Naive thymus-derived CD4-positive, alpha-beta T cell (primary cell): ENCODE results near the gene ERI3. TPM values are rescaled to one million over a fixed set of nuclear protein-coding genes. Genes with fewer than 3 reads are reported as not detected.
A peak's percentile ranks its signal among the peaks of the same experiment; 100 is the strongest.

Experiments used
- ATAC-seq: fragments of 150-1000 bp; cut with Tn5 transposase; 2 replicates; pipeline ENCODE4 v1.10.0; 2021; ENCODE audit warnings: mild to moderate bottlenecking, moderate library complexity
- CTCF ChIA-PET: fragments of 350-600 bp; sonication (Branson Sonifier 250); formaldehyde crosslinking; loops from one replicate; lab custom pipeline; 2021; ENCODE audit warnings: antibody characterized with exemption; lab: Charles Lee
- POLR2A ChIA-PET: fragments of 350-600 bp; sonication (Branson Sonifier 250); formaldehyde crosslinking; loops from one replicate; lab custom pipeline; 2021; ENCODE audit warnings: antibody characterized with exemption, inconsistent platforms; lab: Charles Lee
- DNase-seq, 9 donors: peaks; one replicate each; pipeline versions ENCODE4 v3.0.0 to v3.0.0-alpha.2; 2020 to 2022; ENCODE audit warnings: mixed read lengths in 1 of 9
- H3K27ac ChIP-seq: one replicate; pipeline ENCODE4 v1.7.0; 2013; ENCODE audit warnings: mild to moderate bottlenecking, low read depth, low read length, moderate library complexity
- H3K27me3 ChIP-seq, 2 donors: one replicate each; pipeline ENCODE4 v1.7.0; 2013; ENCODE audit warnings: low read length in 2 of 2, mild to moderate bottlenecking in 2 of 2, moderate library complexity in 2 of 2; ENCODE audit not compliant: control insufficient read depth in 2 of 2, insufficient read depth in 2 of 2
- H3K36me3 ChIP-seq, 3 experiments: 1 replicate in 2 of 3; 2 replicates in 1 of 3; pipeline ENCODE4 v1.7.0; 2013; ENCODE audit warnings: low read length in 3 of 3, mild to moderate bottlenecking in 3 of 3, moderate library complexity in 1 of 3; ENCODE audit not compliant: insufficient read depth in 3 of 3, control insufficient read depth in 2 of 3
- H3K4me1 ChIP-seq, 2 donors: one replicate each; pipeline ENCODE4 v1.7.0; 2013; ENCODE audit warnings: low read length in 2 of 2, mild to moderate bottlenecking in 2 of 2, moderate library complexity in 1 of 2; ENCODE audit not compliant: control insufficient read depth in 2 of 2, insufficient read depth in 2 of 2
- H3K4me3 ChIP-seq: 2 replicates; pipeline ENCODE4 v1.7.0; 2013; ENCODE audit warnings: mild to moderate bottlenecking, low read length
- H3K9me3 ChIP-seq, 3 experiments: 1 replicate in 2 of 3; 2 replicates in 1 of 3; pipeline ENCODE4 v1.7.0; 2013; ENCODE audit warnings: low read length in 3 of 3; ENCODE audit not compliant: control insufficient read depth in 2 of 3
- H3K27ac Mint-ChIP-seq, 9 donors: one replicate each; pipeline ENCODE4 v1.8.0; 2020 to 2022; ENCODE audit warnings: mixed read lengths in 9 of 9, mild to moderate bottlenecking in 8 of 9, moderate library complexity in 5 of 9, inconsistent platforms in 2 of 9
- H3K27me3 Mint-ChIP-seq, 5 donors: one replicate each; pipeline ENCODE4 v1.8.0; 2021 to 2022; ENCODE audit warnings: mixed read lengths in 5 of 5, mild to moderate bottlenecking in 1 of 5
- H3K36me3 Mint-ChIP-seq, 5 donors: one replicate each; pipeline ENCODE4 v1.8.0; 2020 to 2022; ENCODE audit warnings: mixed read lengths in 5 of 5, mild to moderate bottlenecking in 3 of 5, inconsistent platforms in 1 of 5
- H3K4me1 Mint-ChIP-seq, 7 donors: one replicate each; pipeline ENCODE4 v1.8.0; 2020 to 2022; ENCODE audit warnings: mixed read lengths in 7 of 7, mild to moderate bottlenecking in 3 of 7, inconsistent platforms in 1 of 7
- H3K4me3 Mint-ChIP-seq, 10 donors: one replicate each; pipeline ENCODE4 v1.8.0; 2020 to 2022; ENCODE audit warnings: mild to moderate bottlenecking in 10 of 10, mixed read lengths in 10 of 10, moderate library complexity in 6 of 10, inconsistent platforms in 2 of 10
- H3K9me3 Mint-ChIP-seq, 11 donors: one replicate each; pipeline ENCODE4 v1.8.0; 2020 to 2022; ENCODE audit warnings: mixed read lengths in 11 of 11, mild to moderate bottlenecking in 4 of 11, inconsistent platforms in 1 of 11, moderate library complexity in 1 of 11
- intact Hi-C, 2 donors: fragments of 100-400 bp; cut with micrococcal nuclease; formaldehyde crosslinking; loops; one replicate each; pipeline ENCODE4 v1.15.1; 2023
- polyA plus RNA-seq, 2 donors: library from polyadenylated mRNA; unstranded; fragments of 300-500 nt; fragmentation: Illumina TruSeq; gene quantifications; one replicate each; pipeline ENCODE4 v1.2.3, GENCODE V29; 2021
- total RNA-seq, 6 experiments: library from RNA in 5 of 6; stranded (reverse) in 5 of 6; gene quantifications; 1 replicate in 5 of 6; 2 replicates in 1 of 6; pipeline ENCODE4 v1.2.3 and lab custom pipeline; 2021 to 2026

The ERI3 gene
- total and polyA plus RNA-seq, 7 experiments from 2014 or later, result 28.7 to 40.4 (median 36.2) TPM

GRCh38 chr1:44361478-44361877 is 6.4 kb upstream of the ERI3 start:
- Mint-ChIP-seq H3K36me3 (no peaks in the 10 kb centered on the region), H3K4me1 (no peaks in the 10 kb centered on the region), H3K9me3 (no peaks in the 10 kb centered on the region), H3K27ac (peak overlapping the region in 1 of 9 donors; percentile 38), H3K27me3 (peaks cover 0 to 3% (median 0%) of the 10 kb centered on the region in 5 donors), H3K4me3 (no peak overlapping the region)
- ATAC-seq (no peak), DNase-seq (no peak)
- ChIA-PET CTCF (interaction anchor here (0.6 kb wide), 1 partner anchor 92 kb away, joined by 4 read pairs; no protein-coding TSS in a partner anchor), POLR2A (no interaction called here)
- no peaks in the 10 kb centered on the region for H3K9me3 ChIP-seq
- H3K27ac ChIP-seq, result no peak overlapping the region
- no peaks in the 10 kb centered on the region for H3K4me1 ChIP-seq
- no peaks in the 10 kb centered on the region for H3K27me3 ChIP-seq
- no peak overlapping the region for H3K4me3 ChIP-seq
- H3K36me3 ChIP-seq, result no peaks in the 10 kb centered on the region
- intact Hi-C loops, result no loop called here

DNA sequence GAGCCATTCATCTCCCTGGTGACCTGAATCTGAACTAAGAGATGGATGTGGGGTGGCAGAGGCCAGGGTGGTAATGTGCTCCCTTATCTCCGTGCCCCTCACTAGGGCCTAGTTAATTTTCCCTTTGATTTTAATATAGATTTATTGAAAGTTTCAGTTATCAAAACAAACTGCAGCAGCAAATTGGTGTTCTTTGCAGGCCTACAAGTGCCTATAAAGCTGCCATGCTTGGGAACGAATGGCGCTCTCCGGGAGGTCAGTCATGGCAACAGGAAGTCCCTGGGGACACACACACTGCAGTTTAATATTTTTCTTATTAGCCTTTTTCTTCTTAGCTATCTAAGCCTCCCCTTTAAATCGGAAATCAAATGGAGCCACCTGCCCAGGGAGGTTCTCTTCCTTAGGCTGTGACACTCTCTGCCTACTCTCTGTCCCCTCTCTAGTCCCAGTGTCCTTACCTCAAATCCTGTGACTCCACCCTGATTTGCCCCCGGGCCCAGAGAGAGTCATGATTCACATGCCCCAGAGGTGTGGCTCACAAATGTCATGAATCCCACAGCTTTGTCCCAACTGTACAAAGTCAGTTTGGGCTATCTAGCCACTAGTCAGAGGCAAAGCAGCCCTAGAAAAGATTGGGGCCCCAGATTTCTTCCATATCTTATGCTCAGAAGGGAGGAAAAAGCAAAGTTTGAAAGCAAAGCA is 4.3 kb upstream of the ERI3 start:
- peaks cover 3 to 8% of the 10 kb centered on the region in 2 donors for H3K4me1 ChIP-seq
- H3K27ac Mint-ChIP-seq, result no peak overlapping the region
- peaks cover 0 to 2% (median 0%) of the 10 kb centered on the region in 5 donors for H3K27me3 Mint-ChIP-seq
- ChIA-PET CTCF (interaction anchor here (0.5 kb wide), 1 partner anchor 1991 kb away, joined by 3 read pairs; no protein-coding TSS in a partner anchor), POLR2A (no interaction called here)
- H3K9me3 Mint-ChIP-seq, result no peaks in the 10 kb centered on the region
- no peak for DNase-seq
- intact Hi-C loops, result loop anchor here (5.0 to 10.0 kb wide), 3 partner anchors 325 to 1325 kb away; partner anchors contain the start of genes GPBP1L1 (in 1 of the 2), KIF2C (in 1 of the 2), SLC6A9 (in 1 of the 2) and TMEM69 (in 1 of the 2)
- no peak overlapping the region for H3K4me3 ChIP-seq
- H3K27me3 ChIP-seq, result no peaks in the 10 kb centered on the region
- H3K36me3 Mint-ChIP-seq, result no peaks in the 10 kb centered on the region
- ATAC-seq, result no peak
- peaks cover 3 to 13% (median 11%) of the 10 kb centered on the region in 7 donors for H3K4me1 Mint-ChIP-seq
- no peak overlapping the region for H3K4me3 Mint-ChIP-seq
- H3K9me3 ChIP-seq, result no peaks in the 10 kb centered on the region
- no peaks in the 10 kb centered on the region for H3K36me3 ChIP-seq
- no peak overlapping the region for H3K27ac ChIP-seq

DNA sequence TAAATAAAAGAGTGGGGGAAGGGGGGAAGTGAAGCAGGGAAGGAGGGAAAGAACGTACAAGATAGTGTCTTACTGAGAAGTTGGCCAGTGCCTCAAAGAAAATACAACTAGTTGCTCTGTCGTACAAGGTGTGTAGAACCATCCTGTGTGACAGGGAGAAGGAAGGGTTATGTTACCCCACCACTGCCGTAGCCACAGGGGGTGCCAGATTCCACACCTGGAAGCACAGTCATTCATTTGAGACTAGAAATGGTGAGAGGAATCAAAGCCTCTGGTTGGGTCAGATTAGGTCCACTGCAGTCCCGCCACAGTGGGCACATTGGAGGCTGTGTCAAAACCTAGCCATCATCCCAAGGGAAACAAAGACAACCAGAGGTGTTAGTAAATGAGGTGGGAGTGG is 2.7 kb upstream of the ERI3 start:
- DNase-seq (no peak), ATAC-seq (no peak)
- POLR2A ChIA-PET, result no interaction called here
- intact Hi-C loops, result loop anchor here (5.0 to 10.0 kb wide), 3 partner anchors 323 to 1327 kb away; partner anchors contain the start of genes GPBP1L1 (in 1 of the 2), KIF2C (in 1 of the 2), SLC6A9 (in 1 of the 2) and TMEM69 (in 1 of the 2)
- CTCF ChIA-PET, result no interaction called here
- Histone ChIP-seq H3K36me3 (no peaks in the 10 kb centered on the region), H3K9me3 (no peaks in the 10 kb centered on the region), H3K27me3 (no peaks in the 10 kb centered on the region), H3K27ac (no peak overlapping the region), H3K4me1 (peaks cover 11 to 12% of the 10 kb centered on the region in 2 donors), H3K4me3 (no peak overlapping the region)
- Mint-ChIP-seq H3K27me3 (peaks cover 0 to 2% (median 0%) of the 10 kb centered on the region in 5 donors), H3K4me1 (peaks cover 12 to 30% (median 27%) of the 10 kb centered on the region in 7 donors), H3K36me3 (no peaks in the 10 kb centered on the region), H3K9me3 (no peaks in the 10 kb centered on the region), H3K27ac (peak overlapping the region in 1 of 9 donors; percentile 14), H3K4me3 (no peak overlapping the region)

DNA sequence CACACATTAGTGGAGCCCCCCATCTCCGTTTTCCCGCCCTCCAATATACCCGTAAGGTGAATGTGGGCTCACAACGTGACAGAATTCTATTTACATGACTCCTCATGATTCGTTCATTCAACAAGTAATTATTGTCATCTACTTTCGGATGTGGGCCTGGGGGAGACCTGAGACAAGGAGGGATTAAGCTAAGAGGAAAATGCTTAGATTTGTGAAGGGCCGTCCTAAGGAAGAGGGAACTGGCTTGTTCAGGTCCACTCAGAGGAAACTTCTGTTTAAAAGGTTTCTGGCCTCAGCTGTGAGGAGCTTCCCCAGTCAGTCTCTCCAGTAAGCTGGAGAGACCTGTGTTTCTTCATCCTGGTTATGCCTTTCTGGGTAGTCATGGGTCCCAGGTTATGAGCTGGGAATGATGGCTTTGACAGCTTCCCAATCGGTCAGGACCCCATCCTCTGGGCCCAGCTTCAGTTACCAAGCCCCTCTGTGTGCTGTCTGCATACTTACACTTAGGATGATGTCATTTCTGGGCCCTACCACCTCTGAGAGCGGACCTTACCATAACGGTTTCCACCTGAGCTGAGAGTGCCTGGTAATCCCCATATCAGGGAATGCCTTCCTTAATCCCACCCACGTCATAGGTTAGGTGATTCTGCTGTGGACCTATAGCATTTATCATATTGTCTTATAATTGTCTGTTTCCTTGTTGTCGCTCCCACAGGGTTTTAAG is 687 bp upstream of the ERI3 start:
- peak overlapping the region; percentile 87 to 94 (median 90) for H3K27ac Mint-ChIP-seq

DNA sequence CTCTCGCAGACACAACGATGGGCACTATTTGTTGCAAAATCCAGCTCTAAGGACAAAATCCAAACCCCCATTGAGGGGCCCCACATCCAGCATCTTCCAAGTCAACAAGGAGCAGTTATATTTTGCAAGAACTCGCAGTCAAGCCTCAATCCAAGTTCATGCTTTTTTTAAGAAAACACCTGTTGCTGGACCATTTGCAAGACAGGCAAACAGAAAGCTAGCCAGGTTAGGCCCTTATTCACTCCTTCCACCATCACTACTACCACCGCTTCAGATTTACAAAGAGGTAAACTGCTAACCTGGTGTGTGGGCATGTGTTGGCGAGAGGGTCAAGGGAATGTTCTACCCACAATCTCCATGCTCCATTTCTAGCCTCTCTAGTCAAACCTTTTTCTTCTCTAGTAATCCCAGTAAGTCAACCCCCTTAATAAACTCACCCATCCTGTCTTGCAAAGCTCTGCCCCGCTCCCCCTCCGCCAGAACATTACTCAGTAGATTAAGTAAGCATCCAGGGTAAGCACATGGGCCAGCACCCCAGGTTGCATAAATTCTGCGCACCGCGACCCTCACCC is 703 bp downstream of the ERI3 start:
- Histone ChIP-seq H3K36me3 (no peaks in the 10 kb centered on the region), H3K27ac (peak overlapping the region; percentile 82), H3K9me3 (no peaks in the 10 kb centered on the region), H3K4me1 (peaks cover 11 to 12% of the 10 kb centered on the region in 2 donors), H3K27me3 (no peaks in the 10 kb centered on the region), H3K4me3 (peak overlapping the region; percentile 83)
- Mint-ChIP-seq H3K9me3 (no peaks in the 10 kb centered on the region), H3K27ac (peak overlapping the region; percentile 72 to 93 (median 86)), H3K4me1 (peaks cover 15 to 56% (median 52%) of the 10 kb centered on the region in 7 donors), H3K4me3 (peak overlapping the region; percentile 83 to 96 (median 91)), H3K36me3 (peaks cover 0 to 14% (median 0%) of the 10 kb centered on the region in 5 donors), H3K27me3 (no peaks in the 10 kb centered on the region)
- ChIA-PET CTCF (no interaction called here), POLR2A (no interaction called here)
- ATAC-seq, result no peak
- peak in 1 of 9 donors; percentile 2 for DNase-seq
- intact Hi-C loops, result loop anchor here (2.0 to 10.0 kb wide), 3 partner anchors 142 to 1330 kb away; partner anchors contain the start of genes DMAP1 (in 1 of the 2), GPBP1L1 (in 1 of the 2), SLC6A9 (in 1 of the 2) and TMEM69 (in 1 of the 2)

More for the DNA sequence above, 687 bp upstream of the ERI3 start:
- DNase-seq (peak in 1 of 9 donors; percentile 23), ATAC-seq (no peak)
- Mint-ChIP-seq H3K36me3 (peaks cover 0 to 8% (median 0%) of the 10 kb centered on the region in 5 donors), H3K27me3 (no peaks in the 10 kb centered on the region), H3K4me3 (peak overlapping the region; percentile 83 to 98 (median 96)), H3K9me3 (no peaks in the 10 kb centered on the region), H3K4me1 (peaks cover 15 to 50% (median 43%) of the 10 kb centered on the region in 7 donors)
- Histone ChIP-seq H3K4me3 (peak overlapping the region; percentile 34), H3K4me1 (peaks cover 11 to 12% of the 10 kb centered on the region in 2 donors), H3K9me3 (no peaks in the 10 kb centered on the region), H3K27me3 (no peaks in the 10 kb centered on the region), H3K27ac (no peak overlapping the region), H3K36me3 (no peaks in the 10 kb centered on the region)
- ChIA-PET POLR2A (interaction anchor here (1.7 kb wide), 1 partner anchor 9 kb away, joined by 4 read pairs; no protein-coding TSS in a partner anchor), CTCF (interaction anchor here (0.5 kb wide), 1 partner anchor 17 kb away, joined by 5 read pairs; no protein-coding TSS in a partner anchor)
- intact Hi-C loops, result loop anchor here (1.0 to 10.0 kb wide), 8 partner anchors 50 to 1329 kb away; partner anchors contain the start of genes DMAP1 (in 2 of the 2), ARMH1 (in 1 of the 2), GPBP1L1 (in 1 of the 2) and KIF2C (in 1 of the 2)
